OCI-LY1 (cell line): ENCODE measurements around the gene TCERG1L.

Experiments used
- H2AFZ ChIP-seq: fragments of 200-600 bp; sonication (generic), shearing (Covaris generic); 2 replicates; pipeline ENCODE4 v1.6.0; 2014; ENCODE audit warnings: antibody characterized with exemption, mild to moderate bottlenecking, low read length
- H3F3A ChIP-seq: fragments of 200-600 bp; sonication (generic), shearing (Covaris generic); 2 replicates; pipeline ENCODE4 v1.6.0; 2014; ENCODE audit warnings: mild to moderate bottlenecking, antibody characterized with exemption, low read length, moderate library complexity; ENCODE audit not compliant: insufficient read depth
- H3K27ac ChIP-seq: fragments of 200-600 bp; sonication (generic); 2 replicates; pipeline ENCODE4 v1.5.1; 2014; ENCODE audit warnings: low read length, mixed run types, mild to moderate bottlenecking, low read depth; ENCODE audit not compliant: poor library complexity, severe bottlenecking
- H3K27me3 ChIP-seq: fragments of 200-600 bp; sonication (generic); 2 replicates; pipeline ENCODE4 v1.6.0; 2014; ENCODE audit warnings: antibody characterized with exemption, mild to moderate bottlenecking, low read length, moderate library complexity; ENCODE audit not compliant: insufficient read depth
- H3K36me3 ChIP-seq: fragments of 200-600 bp; sonication (generic); 2 replicates; pipeline ENCODE4 v1.6.1; 2014; ENCODE audit warnings: mild to moderate bottlenecking, antibody characterized with exemption, low read length, moderate library complexity, mixed read lengths; ENCODE audit not compliant: insufficient read depth
- H3K4me1 ChIP-seq: fragments of 200-600 bp; sonication (generic); 2 replicates; pipeline ENCODE4 v1.5.1; 2014; ENCODE audit warnings: mild to moderate bottlenecking, low read length, moderate library complexity; ENCODE audit not compliant: insufficient read depth, severe bottlenecking
- H3K4me2 ChIP-seq: fragments of 200-600 bp; sonication (generic), shearing (Covaris generic); 2 replicates; pipeline ENCODE4 v1.6.1; 2014; ENCODE audit warnings: low read length
- H3K4me3 ChIP-seq: fragments of 200-600 bp; sonication (generic); 2 replicates; pipeline ENCODE4 v1.5.1; 2014; ENCODE audit warnings: low read length, low read depth, mild to moderate bottlenecking, mixed read lengths; ENCODE audit not compliant: poor library complexity, severe bottlenecking
- H3K79me2 ChIP-seq: fragments of 200-600 bp; shearing (Covaris generic); 2 replicates; pipeline ENCODE4 v1.6.1; 2016; ENCODE audit warnings: mixed run types, low read length, mixed read lengths; ENCODE audit not compliant: insufficient read depth
- H3K9ac ChIP-seq: fragments of 200-600 bp; sonication (generic), shearing (Covaris generic); 2 replicates; pipeline ENCODE4 v1.6.1; 2014; ENCODE audit warnings: mild to moderate bottlenecking, low read length, mixed read lengths
- H3K9me2 ChIP-seq: fragments of 200-600 bp; sonication (generic), shearing (Covaris generic); 2 replicates; pipeline ENCODE4 v1.6.1; 2014; ENCODE audit warnings: low read depth, mild to moderate bottlenecking, low read length, mixed read lengths
- H3K9me3 ChIP-seq: fragments of 200-600 bp; shearing (Covaris generic); 2 replicates; pipeline ENCODE4 v1.6.1; 2014; ENCODE audit warnings: low read length, mixed read lengths
- H4K20me1 ChIP-seq: fragments of 200-600 bp; sonication (generic), shearing (Covaris generic); 2 replicates; pipeline ENCODE4 v1.6.0; 2016; ENCODE audit warnings: mild to moderate bottlenecking, low read length; ENCODE audit not compliant: insufficient read depth
- CTCF ChIP-seq: fragments of 200-600 bp; sonication (generic), shearing (Covaris generic); IDR thresholded peaks from 2 replicates; pipeline ENCODE4 v1.5.1; 2017; ENCODE audit warnings: mild to moderate bottlenecking, antibody characterized with exemption, low read length, moderate library complexity, mixed read lengths
- EZH2 ChIP-seq: fragments of 200-600 bp; sonication (generic), shearing (Covaris generic); IDR thresholded peaks from 2 replicates; pipeline ENCODE4 v1.8.0; 2017; ENCODE audit warnings: borderline replicate concordance, mixed run types, mild to moderate bottlenecking, antibody characterized with exemption, low read length, moderate library complexity, mixed read lengths

TCERG1L gene

GRCh38 chr10:131065673-131066305 lies 245.7 kb downstream of the TCERG1L start:
- H3K9ac ChIP-seq = no peak overlapping the region
- H3K36me3 ChIP-seq = no peaks in the 10 kb centered on the region
- no peaks in the 10 kb centered on the region for H3K9me2 ChIP-seq
- no peak for TF ChIP-seq EZH2
- no peak for TF ChIP-seq CTCF
- no peak overlapping the region for H2AFZ ChIP-seq
- H3F3A ChIP-seq = no peaks in the 10 kb centered on the region
- no peaks in the 10 kb centered on the region for H3K9me3 ChIP-seq
- no peaks in the 10 kb centered on the region for H3K79me2 ChIP-seq
- no peaks in the 10 kb centered on the region for H4K20me1 ChIP-seq
- no peak overlapping the region for H3K4me2 ChIP-seq
- H3K4me3 ChIP-seq = no peak overlapping the region
- H3K27me3 ChIP-seq = no peaks in the 10 kb centered on the region
- H3K4me1 ChIP-seq = no peaks in the 10 kb centered on the region
- no peak overlapping the region for H3K27ac ChIP-seq

GRCh38 chr10:131063311-131063710 lies 248.2 kb downstream of the TCERG1L start:
- no peaks in the 10 kb centered on the region for H3K36me3 ChIP-seq
- H3K4me3 ChIP-seq = no peak overlapping the region
- no peak overlapping the region for H2AFZ ChIP-seq
- H3K79me2 ChIP-seq = no peaks in the 10 kb centered on the region
- H3K4me2 ChIP-seq = no peak overlapping the region
- H4K20me1 ChIP-seq = no peaks in the 10 kb centered on the region
- no peak overlapping the region for H3K27ac ChIP-seq
- H3K27me3 ChIP-seq = no peaks in the 10 kb centered on the region
- H3F3A ChIP-seq = no peaks in the 10 kb centered on the region
- H3K9ac ChIP-seq = no peak overlapping the region
- no peaks in the 10 kb centered on the region for H3K9me3 ChIP-seq
- TF ChIP-seq EZH2 (no peak), CTCF (no peak)
- H3K4me1 ChIP-seq = no peaks in the 10 kb centered on the region
- no peaks in the 10 kb centered on the region for H3K9me2 ChIP-seq

- no peaks in the 10 kb centered on the region for H3K79me2 ChIP-seq
- no peaks in the 10 kb centered on the region for H3K9me3 ChIP-seq
- no peaks in the 10 kb centered on the region for H3F3A ChIP-seq
- H4K20me1 ChIP-seq = no peaks in the 10 kb centered on the region
- no peaks in the 10 kb centered on the region for H3K9me2 ChIP-seq
- H3K4me3 ChIP-seq = no peak overlapping the region
- TF ChIP-seq EZH2 = no peak
- no peak for TF ChIP-seq CTCF
- H3K27me3 ChIP-seq = no peaks in the 10 kb centered on the region
- H2AFZ ChIP-seq = no peak overlapping the region
- no peak overlapping the region for H3K27ac ChIP-seq
- no peak overlapping the region for H3K9ac ChIP-seq
- H3K4me2 ChIP-seq = no peak overlapping the region
- H3K4me1 ChIP-seq = no peaks in the 10 kb centered on the region
- H3K36me3 ChIP-seq = no peaks in the 10 kb centered on the region
Measured at GRCh38 chr10:131062621-131063260, 248.8 kb downstream of the TCERG1L start.
